Measurements from ENCODE around the gene RNF208.

DNA sequence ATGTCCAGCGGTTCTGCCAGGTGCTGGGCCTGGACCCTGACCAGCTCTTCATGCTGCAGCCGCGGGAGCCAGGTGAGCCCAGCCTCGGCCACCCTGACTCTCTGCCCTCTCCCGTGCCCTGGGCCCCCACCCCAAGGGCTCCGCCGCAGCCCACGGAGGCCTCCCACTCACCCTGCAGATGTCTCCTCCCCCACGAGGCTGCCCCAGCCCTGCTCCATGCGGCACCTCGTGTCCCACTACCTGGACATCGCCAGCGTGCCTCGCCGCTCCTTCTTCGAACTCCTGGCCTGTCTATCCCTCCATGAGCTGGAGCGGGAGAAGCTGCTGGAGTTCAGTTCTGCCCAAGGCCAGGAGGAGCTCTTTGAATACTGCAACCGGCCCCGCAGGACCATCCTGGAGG is 7.4 kb downstream of the RNF208 start:
- no peak for TF ChIP-seq POLR2A (IDR thresholded peaks at IDR 0.05)
- TF ChIP-seq, protein P1, sequence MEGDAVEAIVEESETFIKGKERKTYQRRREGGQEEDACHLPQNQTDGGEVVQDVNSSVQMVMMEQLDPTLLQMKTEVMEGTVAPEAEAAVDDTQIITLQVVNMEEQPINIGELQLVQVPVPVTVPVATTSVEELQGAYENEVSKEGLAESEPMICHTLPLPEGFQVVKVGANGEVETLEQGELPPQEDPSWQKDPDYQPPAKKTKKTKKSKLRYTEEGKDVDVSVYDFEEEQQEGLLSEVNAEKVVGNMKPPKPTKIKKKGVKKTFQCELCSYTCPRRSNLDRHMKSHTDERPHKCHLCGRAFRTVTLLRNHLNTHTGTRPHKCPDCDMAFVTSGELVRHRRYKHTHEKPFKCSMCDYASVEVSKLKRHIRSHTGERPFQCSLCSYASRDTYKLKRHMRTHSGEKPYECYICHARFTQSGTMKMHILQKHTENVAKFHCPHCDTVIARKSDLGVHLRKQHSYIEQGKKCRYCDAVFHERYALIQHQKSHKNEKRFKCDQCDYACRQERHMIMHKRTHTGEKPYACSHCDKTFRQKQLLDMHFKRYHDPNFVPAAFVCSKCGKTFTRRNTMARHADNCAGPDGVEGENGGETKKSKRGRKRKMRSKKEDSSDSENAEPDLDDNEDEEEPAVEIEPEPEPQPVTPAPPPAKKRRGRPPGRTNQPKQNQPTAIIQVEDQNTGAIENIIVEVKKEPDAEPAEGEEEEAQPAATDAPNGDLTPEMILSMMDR (IDR thresholded peaks at IDR 0.05): no peak
